ENCODE measurements around the gene ANKRD36B.
A peak's percentile ranks its signal among the peaks of the same experiment; 100 is the strongest.
"Not testable (repeated sequence)": the region's sequence is repeated elsewhere in the genome, so short reads cannot be mapped to it uniquely, and the experiment has no call there.

- not testable (repeated sequence) for TF ChIP-seq CTCF (IDR thresholded peaks at IDR 0.05)
- TF ChIP-seq POLR2A (IDR thresholded peaks at IDR 0.05) = peak in 1 of 2 donors; percentile 85
These were observed at the start of gene ANKRD36B for GRCh38 chr2:97589598-97590510.
